DOHH2 (cell line): ENCODE data around the gene SGTA.

ENCODE experiments used
- EZH2phosphoT487 ChIP-seq: fragments of 200-600 bp; sonication (generic); IDR thresholded peaks from 2 replicates; pipeline ENCODE4 v1.6.1; 2017; ENCODE audit warnings: borderline replicate concordance, mild to moderate bottlenecking, antibody characterized with exemption, low read length, moderate library complexity, mixed read lengths
- TF ChIP-seq, protein P1 (sequence below): fragments of 200-600 bp; sonication (generic); IDR thresholded peaks from one replicate; pipeline ENCODE4 v1.5.1; 2014; ENCODE audit warnings: antibody characterized with exemption, mild to moderate bottlenecking, low read depth, low read length; ENCODE audit not compliant: poor library complexity, severe bottlenecking

DNA sequence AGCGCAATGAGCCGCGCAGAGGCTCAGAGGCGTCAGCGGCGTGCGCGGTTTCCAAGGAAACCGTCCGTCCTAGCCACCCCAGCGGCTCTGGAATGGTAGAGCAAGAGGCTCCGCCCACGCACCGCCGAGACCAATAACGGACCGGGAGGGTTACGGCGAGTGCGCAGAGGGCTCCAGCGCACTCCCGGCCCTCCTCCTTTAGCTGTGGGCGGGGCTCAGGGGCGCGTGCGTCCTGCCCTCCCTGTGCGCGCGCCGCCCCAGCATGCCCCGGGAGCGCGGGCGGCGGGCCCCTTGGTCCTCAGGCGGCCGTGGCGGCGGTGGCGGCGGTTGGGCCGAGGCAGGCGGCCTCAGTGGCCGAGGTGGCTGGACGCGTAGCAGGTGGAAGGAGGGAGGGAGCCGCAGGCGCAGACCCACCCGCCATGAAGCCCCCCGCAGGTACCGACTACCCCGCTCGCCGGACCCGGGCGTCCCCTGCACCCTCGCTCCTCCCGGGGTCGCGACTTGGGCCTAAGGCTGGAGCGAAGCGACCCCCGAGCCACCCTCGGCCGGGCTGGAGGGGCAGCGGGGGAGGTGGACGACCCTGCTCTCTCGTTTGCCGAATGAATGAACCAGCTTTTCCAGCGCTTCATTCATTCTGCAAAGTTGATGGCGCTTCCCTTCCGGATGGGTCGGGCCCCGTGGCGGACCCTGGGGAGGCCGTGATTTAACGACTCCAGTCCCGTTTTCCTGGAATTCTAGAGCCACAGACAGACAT is 2.3 kb upstream of the SGTA start, which contains the start of gene THOP1:
- TF ChIP-seq, protein P1, sequence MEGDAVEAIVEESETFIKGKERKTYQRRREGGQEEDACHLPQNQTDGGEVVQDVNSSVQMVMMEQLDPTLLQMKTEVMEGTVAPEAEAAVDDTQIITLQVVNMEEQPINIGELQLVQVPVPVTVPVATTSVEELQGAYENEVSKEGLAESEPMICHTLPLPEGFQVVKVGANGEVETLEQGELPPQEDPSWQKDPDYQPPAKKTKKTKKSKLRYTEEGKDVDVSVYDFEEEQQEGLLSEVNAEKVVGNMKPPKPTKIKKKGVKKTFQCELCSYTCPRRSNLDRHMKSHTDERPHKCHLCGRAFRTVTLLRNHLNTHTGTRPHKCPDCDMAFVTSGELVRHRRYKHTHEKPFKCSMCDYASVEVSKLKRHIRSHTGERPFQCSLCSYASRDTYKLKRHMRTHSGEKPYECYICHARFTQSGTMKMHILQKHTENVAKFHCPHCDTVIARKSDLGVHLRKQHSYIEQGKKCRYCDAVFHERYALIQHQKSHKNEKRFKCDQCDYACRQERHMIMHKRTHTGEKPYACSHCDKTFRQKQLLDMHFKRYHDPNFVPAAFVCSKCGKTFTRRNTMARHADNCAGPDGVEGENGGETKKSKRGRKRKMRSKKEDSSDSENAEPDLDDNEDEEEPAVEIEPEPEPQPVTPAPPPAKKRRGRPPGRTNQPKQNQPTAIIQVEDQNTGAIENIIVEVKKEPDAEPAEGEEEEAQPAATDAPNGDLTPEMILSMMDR, result no peak
- TF ChIP-seq EZH2phosphoT487, result no peak
